AG10803 (cell line): ENCODE measurements around the gene DLX5.
"Not testable (repeated sequence)": the region's sequence is repeated elsewhere in the genome, so short reads cannot be mapped to it uniquely, and the experiment has no call there.

Source experiments
- DNase-seq: peaks from one replicate; pipeline ENCODE4 v3.0.0; 2010; ENCODE audit warnings: low read depth
- H3K4me3 ChIP-seq: 2 replicates; pipeline ENCODE4 v1.5.1; 2011; ENCODE audit warnings: mild to moderate bottlenecking, low read length, control low read depth
- CTCF ChIP-seq: conservative IDR thresholded peaks from 2 replicates; pipeline ENCODE4 v1.5.1; 2011; ENCODE audit warnings: mild to moderate bottlenecking, low read length, control low read depth, inconsistent platforms

DLX5 gene

GRCh38 chr7:97024209-97025129 is at the start of gene DLX5:
Gene DLX5 (minus strand): TSS chr7:97024831. CDS start chr7:97024623, 208 bp downstream.
- peak within 1 kb of the TSS; percentile 55 for H3K4me3 ChIP-seq
- peak; percentile 52 for DNase-seq
- TF ChIP-seq CTCF: no peak

- H3K4me3 ChIP-seq, DNase-seq: not testable (repeated sequence)
These were observed 47.4 kb upstream of the DLX5 start for GRCh38 chr7:97072025-97072424.

GRCh38 chr7:97064972-97065587 is 40.4 kb upstream of the DLX5 start:
- no peak overlapping the region for H3K4me3 ChIP-seq
- DNase-seq: peak; percentile 56
- peak; percentile 82 for TF ChIP-seq CTCF

DNA sequence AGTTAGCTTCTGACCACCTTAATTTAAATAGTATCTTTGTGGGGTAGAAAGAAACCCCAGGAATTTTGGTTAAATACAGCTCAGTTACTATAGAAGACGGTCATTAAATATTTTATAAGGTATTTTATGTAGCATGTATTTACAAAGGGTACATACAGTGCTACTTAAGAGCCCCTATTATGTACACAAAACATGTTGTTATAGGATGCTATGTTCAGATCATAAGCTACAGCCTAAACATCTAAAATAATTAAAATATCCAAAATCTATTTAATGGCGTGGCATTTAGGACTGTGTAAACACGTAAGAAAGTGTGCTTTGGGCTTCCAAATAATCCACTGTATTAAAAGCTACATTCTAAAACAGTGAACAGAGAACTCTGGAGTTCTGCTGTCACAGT is 39.4 kb upstream of the DLX5 start:
- no peak for DNase-seq
- H3K4me3 ChIP-seq: no peak overlapping the region
- TF ChIP-seq CTCF: no peak

- peak; percentile 51 for DNase-seq
- no peak overlapping the region for H3K4me3 ChIP-seq
- TF ChIP-seq CTCF: no peak
These were observed 18.6 kb upstream of the DLX5 start for GRCh38 chr7:97043281-97043680.

GRCh38 chr7:97039374-97040065 is 14.9 kb upstream of the DLX5 start:
- no peak for TF ChIP-seq CTCF
- no peak for DNase-seq

DNA sequence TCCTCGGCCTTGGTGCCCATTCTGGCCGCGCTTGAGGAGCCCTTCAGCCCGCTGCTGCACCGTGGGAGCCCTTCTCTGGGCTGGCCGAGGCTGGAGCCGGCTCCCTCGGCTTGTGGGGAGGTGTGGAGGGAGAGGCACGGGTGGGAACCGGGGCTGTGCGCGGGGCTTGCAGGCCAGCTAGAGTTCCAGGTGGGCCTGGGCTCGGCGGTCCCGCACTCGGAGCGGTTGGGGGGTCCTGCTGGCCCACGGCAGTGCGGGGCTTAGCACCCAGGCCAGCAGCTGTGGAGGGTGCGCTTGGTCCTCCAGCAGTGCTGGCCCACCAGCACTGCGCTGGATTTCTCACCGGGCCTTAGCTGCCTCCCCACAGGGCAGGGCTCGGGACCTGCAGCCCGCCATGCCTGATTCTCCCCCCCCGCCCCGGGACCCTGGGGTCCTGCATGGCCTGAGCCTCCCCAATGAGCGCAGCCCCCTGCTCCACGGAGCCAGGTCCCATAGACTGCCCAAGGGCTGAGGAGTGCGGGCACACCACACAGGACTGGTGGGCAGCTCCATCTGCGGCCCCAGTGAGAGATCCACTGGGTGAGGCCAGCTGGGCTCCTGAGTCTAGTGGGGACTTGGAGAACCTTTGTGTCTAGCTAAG is 9.7 kb upstream of the DLX5 start:
- H3K4me3 ChIP-seq, DNase-seq: not testable (repeated sequence)

More at GRCh38 chr7:97039374-97040065, 14.9 kb upstream of the DLX5 start:
- no peak overlapping the region for H3K4me3 ChIP-seq
